IPS DF 6.9 (cell line): ENCODE results near the gene PIAS4.
"Not testable (repeated sequence)": the region's sequence is repeated elsewhere in the genome, so short reads cannot be mapped to it uniquely, and the experiment has no call there.

Experiments used
- DNase-seq: peaks from one replicate; pipeline ENCODE4 v3.0.0-alpha.2; 2013; ENCODE audit warnings: low read depth, low spot score
- H3K27ac ChIP-seq: one replicate; pipeline ENCODE4 v1.5.1; 2013; ENCODE audit warnings: low read length, control low read depth
- H3K27me3 ChIP-seq: 2 replicates; pipeline ENCODE4 v1.6.1; 2013; ENCODE audit warnings: mild to moderate bottlenecking, low read length; ENCODE audit not compliant: control insufficient read depth, insufficient read depth
- H3K36me3 ChIP-seq: 2 replicates; pipeline ENCODE4 v1.6.1; 2013; ENCODE audit warnings: low read length; ENCODE audit not compliant: control insufficient read depth, insufficient read depth
- H3K4me1 ChIP-seq: 2 replicates; pipeline ENCODE4 v1.6.1; 2013; ENCODE audit warnings: low read length; ENCODE audit not compliant: control insufficient read depth, insufficient read depth
- H3K4me3 ChIP-seq: 2 replicates; pipeline ENCODE4 v1.5.1; 2013; ENCODE audit warnings: mild to moderate bottlenecking, low read length
- H3K9me3 ChIP-seq: 2 replicates; pipeline ENCODE4 v1.6.1; 2013; ENCODE audit warnings: low read length, inconsistent platforms; ENCODE audit not compliant: control insufficient read depth, insufficient read depth
- WGBS: extraction: QIAGEN DNeasy Blood & Tissue Kit; methylation state at CpG from one replicate; pipeline ENCODE4 v1.1.7; 2013; ENCODE audit warnings: mixed read lengths, missing lambda C conversion rate; ENCODE audit not compliant: insufficient read length, insufficient coverage; 5-methylcytosine and 5-hydroxymethylcytosine counted together

The PIAS4 gene

GRCh38 chr19:4007836-4008539, 452 bp downstream of the PIAS4 start:
- H3K4me3 ChIP-seq, result peak overlapping the region; percentile 75
- H3K4me1 ChIP-seq, result peaks cover 2% of the 10 kb centered on the region; the same call in 1 of the 2 replicates
- no peaks in the 10 kb centered on the region for H3K27me3 ChIP-seq
- DNase-seq, result no peak
- no CpG with 5 or more reads among the region's 55 CpGs for WGBS
- H3K27ac ChIP-seq, result no peak overlapping the region
- H3K36me3 ChIP-seq, result no peaks in the 10 kb centered on the region; the same call in 1 of the 2 replicates
- no peaks in the 10 kb centered on the region for H3K9me3 ChIP-seq

- Histone ChIP-seq H3K36me3 (peaks cover 16% of the 10 kb centered on the region), H3K9me3 (no peaks in the 10 kb centered on the region), H3K4me3 (no peak overlapping the region), H3K4me1 (peaks cover 3% of the 10 kb centered on the region; the same call in 1 of the 2 replicates), H3K27ac (no peak overlapping the region), H3K27me3 (no peaks in the 10 kb centered on the region)
- WGBS, result no CpG with 5 or more reads among the region's 24 CpGs
- DNase-seq, result no peak
These were observed 2.7 kb downstream of the PIAS4 start for GRCh38 chr19:4009990-4010807.

- Histone ChIP-seq H3K36me3 (peaks cover 16% of the 10 kb centered on the region), H3K9me3 (no peaks in the 10 kb centered on the region), H3K4me1 (peaks cover 3% of the 10 kb centered on the region; the same call in 1 of the 2 replicates), H3K27me3 (no peaks in the 10 kb centered on the region), H3K4me3 (no peak overlapping the region), H3K27ac (no peak overlapping the region)
- DNase-seq, result no peak
- WGBS, result no CpG with 5 or more reads among the region's 14 CpGs
These were observed 3.2 kb downstream of the PIAS4 start for GRCh38 chr19:4010808-4011110.

- H3K4me3 ChIP-seq, H3K27ac ChIP-seq, H3K27me3 ChIP-seq, H3K9me3 ChIP-seq, DNase-seq, H3K4me1 ChIP-seq: not testable (repeated sequence)
- no CpG with 5 or more reads among the region's 6 CpGs for WGBS
- peaks cover 19% of the 10 kb centered on the region for H3K36me3 ChIP-seq
These were observed 3.9 kb downstream of the PIAS4 start for GRCh38 chr19:4011430-4011829.

- no peak overlapping the region for H3K4me3 ChIP-seq
- peaks cover 3% of the 10 kb centered on the region; the same call in 1 of the 2 replicates for H3K4me1 ChIP-seq
- no peaks in the 10 kb centered on the region for H3K9me3 ChIP-seq
- H3K36me3 ChIP-seq, result peaks cover 19% of the 10 kb centered on the region
- WGBS, result no CpG with 5 or more reads among the region's 27 CpGs
- no peak overlapping the region for H3K27ac ChIP-seq
- no peak for DNase-seq
- H3K27me3 ChIP-seq, result no peaks in the 10 kb centered on the region
These were observed 4.8 kb downstream of the PIAS4 start for GRCh38 chr19:4012092-4012974.

- H3K4me1 ChIP-seq, result peaks cover 3% of the 10 kb centered on the region; the same call in 1 of the 2 replicates
- H3K27ac ChIP-seq, result no peak overlapping the region
- H3K36me3 ChIP-seq, result peaks cover 19% of the 10 kb centered on the region
- no CpG with 5 or more reads among the region's 33 CpGs for WGBS
- H3K27me3 ChIP-seq, result no peaks in the 10 kb centered on the region
- no peaks in the 10 kb centered on the region for H3K9me3 ChIP-seq
- no peak for DNase-seq
- H3K4me3 ChIP-seq, result no peak overlapping the region
These were observed 5.6 kb downstream of the PIAS4 start for GRCh38 chr19:4012975-4013634.

GRCh38 chr19:4013886-4014540, 6.5 kb downstream of the PIAS4 start:
- no CpG with 5 or more reads among the region's 20 CpGs for WGBS
- DNase-seq, result no peak
- no peak overlapping the region for H3K4me3 ChIP-seq
- H3K36me3 ChIP-seq, result peaks cover 19% of the 10 kb centered on the region
- H3K9me3 ChIP-seq, result no peaks in the 10 kb centered on the region
- no peaks in the 10 kb centered on the region for H3K27me3 ChIP-seq
- H3K27ac ChIP-seq, result no peak overlapping the region
- H3K4me1 ChIP-seq, result peaks cover 2% of the 10 kb centered on the region; the same call in 1 of the 2 replicates

- no peaks in the 10 kb centered on the region for H3K9me3 ChIP-seq
- H3K27me3 ChIP-seq, result no peaks in the 10 kb centered on the region
- no CpG with 5 or more reads among the region's 25 CpGs for WGBS
- no peak overlapping the region for H3K4me3 ChIP-seq
- peaks cover 19% of the 10 kb centered on the region for H3K36me3 ChIP-seq
- peaks cover 2% of the 10 kb centered on the region; the same call in 1 of the 2 replicates for H3K4me1 ChIP-seq
- peak; percentile 29 for DNase-seq
- H3K27ac ChIP-seq, result no peak overlapping the region
These were observed 7.3 kb downstream of the PIAS4 start for GRCh38 chr19:4014541-4015491.
